OCI-M2 (cell line): Measurements from ENCODE around the gene FDX1.

Experiments used
- DNase-seq: peaks from one replicate; lab custom pipeline; 2025; ENCODE audit not compliant: unreplicated experiment; lab: John Stamatoyannopoulos, UW

FDX1 gene

GRCh38 chr11:110431051-110431672, 1.4 kb downstream of the FDX1 start:
- DNase-seq, result no peak

GRCh38 chr11:110431674-110432073, 1.9 kb downstream of the FDX1 start:
- no peak for DNase-seq

- DNase-seq, result no peak
Measured at GRCh38 chr11:110432713-110433392, 3.1 kb downstream of the FDX1 start.

- DNase-seq, result no peak
Measured at GRCh38 chr11:110433393-110434333, 3.9 kb downstream of the FDX1 start.

DNA sequence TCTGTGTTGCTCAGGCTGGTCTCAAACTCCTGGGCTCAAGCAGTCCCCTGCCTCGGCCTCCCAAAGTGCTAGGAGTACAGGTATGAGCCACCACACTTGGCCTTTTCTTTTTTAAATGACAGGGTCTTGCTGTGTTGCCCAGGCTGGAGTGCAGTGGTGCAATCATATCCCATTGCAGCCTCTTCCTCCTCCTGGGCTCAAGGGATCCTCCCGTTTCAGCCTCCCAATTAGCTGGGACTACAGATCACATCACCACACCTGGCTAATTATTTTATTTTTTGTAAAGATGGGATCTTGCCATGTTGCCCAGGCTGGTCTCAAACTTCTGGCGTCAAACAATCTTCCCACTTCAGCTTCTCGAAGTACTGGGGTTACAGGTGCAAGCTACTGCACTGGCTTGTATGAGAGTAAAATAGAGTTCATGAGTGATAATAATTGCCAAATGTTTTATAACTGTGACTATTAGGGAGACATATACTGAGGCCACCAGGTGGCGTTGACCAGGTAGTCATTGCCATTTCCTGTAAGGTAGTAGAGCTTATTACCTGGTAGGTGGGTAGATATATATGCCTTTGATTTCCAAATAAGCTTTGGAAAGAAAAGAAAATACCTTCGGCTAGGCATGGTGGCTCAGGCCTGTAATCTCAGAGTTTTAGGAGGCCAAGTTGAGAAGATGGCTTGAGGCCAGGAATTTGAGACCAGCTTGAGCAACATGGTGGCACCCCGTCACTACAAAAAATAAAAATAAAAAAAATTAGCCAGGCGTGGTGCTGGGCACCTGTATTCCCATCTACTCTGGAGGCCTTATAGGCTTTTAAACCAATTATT, 5.4 kb downstream of the FDX1 start:
- DNase-seq, result no peak

- no peak for DNase-seq
Measured at GRCh38 chr11:110435780-110436717, 6.3 kb downstream of the FDX1 start.

GRCh38 chr11:110438017-110438416, 8.3 kb downstream of the FDX1 start:
- no peak for DNase-seq

- no peak for DNase-seq
Measured at GRCh38 chr11:110445437-110445836, 15.7 kb downstream of the FDX1 start.

GRCh38 chr11:110446061-110446460, 16.3 kb downstream of the FDX1 start:
- no peak for DNase-seq

DNA sequence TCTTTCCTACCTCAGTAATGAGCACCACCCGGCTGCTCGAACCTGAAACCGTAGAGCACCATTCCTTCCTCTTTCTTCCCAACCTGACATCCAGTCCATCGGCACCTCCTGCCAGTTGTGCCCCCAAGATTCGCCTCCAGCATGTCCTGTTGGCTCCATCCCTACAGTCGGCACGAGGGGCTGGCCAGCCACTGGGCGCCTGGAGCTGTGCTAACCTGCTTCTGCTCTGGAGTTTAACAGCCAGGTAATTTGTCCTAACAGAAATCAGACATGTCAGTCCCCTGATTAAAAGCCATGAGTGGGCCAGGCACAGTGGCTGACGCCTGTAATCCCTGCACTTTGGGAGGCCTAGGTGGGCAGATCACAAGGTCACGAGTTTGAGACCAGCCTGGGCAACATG, 16.8 kb downstream of the FDX1 start:
- DNase-seq, result no peak

DNA sequence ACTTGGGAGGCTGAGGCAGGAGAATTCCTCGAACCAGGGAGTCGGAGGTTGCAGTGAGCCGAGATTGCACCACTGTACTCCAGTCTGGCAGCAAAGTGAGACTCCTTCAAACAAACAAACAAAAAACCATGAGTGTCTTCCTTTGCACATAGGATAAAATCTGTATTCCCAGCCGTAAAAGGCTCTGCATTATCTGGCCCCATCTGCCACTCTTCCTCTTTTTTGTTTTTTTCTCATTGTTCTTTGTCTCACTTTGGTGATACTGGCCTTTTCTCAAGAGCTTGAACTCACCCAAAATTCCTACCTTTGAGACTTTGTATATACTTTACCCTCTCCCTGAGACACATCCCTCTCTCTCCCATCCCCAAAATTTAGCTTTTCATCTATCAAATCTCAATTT, 17.6 kb downstream of the FDX1 start:
- no peak for DNase-seq

DNA sequence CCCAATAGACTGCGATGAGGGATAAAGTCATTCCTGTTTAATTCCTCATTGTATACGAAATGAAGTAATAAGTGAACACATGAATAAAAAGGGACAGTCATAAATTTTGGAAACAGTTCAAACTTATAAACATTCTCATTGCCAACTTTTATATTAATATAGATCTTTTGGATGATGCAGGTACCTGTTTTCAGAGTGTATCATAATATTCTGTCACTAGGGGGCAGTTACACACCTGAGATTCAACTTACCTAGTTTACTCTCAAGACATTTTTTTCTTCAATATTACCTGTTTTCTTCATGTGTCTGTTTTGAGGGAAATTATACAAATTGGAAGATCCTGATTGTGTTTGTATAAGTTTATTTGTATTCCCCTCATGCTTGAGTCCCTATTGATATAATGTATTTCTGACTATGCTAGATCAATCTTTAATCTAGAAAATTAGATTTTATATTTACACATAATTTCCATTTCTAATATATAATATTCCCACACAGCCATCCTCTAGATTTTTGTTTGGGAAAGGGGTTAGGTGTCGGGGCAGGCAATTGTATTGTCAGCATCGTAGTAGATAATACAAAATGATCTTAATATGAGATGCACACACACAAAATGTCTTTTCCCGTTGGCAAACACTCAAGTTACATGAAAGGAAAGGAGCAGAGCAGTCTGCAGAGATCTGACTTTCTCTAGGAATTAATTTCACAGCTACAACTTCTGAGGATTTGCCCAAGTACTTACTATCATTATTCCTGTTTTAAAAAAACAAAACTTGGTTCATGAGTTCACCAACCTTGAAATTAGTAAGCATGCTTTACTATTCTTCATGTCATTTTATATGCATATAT, 18.4 kb downstream of the FDX1 start:
- DNase-seq, result no peak

DNA sequence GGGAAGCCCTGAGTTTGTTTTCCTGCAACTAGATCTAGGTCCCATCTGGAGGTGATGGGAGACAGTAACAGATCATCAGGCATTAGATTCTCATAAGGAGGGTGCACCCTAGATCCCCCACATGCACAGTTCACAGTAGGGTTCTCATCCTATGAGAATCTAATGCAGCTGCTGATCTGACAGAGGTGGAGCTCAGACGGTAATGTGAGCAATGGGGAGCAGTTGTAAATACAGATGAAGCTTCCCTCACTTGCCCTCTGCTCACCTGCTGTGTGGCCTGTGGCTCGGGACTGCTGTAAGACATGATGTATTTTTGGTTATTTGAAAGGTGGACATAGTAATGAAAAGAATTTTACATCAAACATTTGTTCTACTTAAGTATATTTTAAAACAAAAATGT, 20.5 kb downstream of the FDX1 start:
- DNase-seq, result no peak

DNA sequence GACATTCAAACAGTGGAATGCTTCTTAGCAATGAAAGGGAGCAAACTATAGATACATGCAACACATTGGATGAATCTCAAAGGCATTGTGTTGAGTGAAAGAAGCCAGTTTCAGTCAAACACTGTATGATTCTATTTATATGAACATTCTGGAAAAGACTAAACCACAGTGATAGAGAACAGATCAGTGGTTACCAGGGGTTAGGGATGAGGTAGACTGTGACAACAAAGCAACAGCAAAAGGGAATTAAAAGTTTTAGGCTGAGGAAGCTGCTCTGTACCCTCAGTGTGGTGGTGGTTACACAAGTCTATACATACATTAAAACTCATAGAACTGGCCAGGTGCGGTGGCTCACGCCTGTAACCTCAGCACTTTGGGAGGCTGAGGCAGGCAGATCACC, 23.0 kb downstream of the FDX1 start:
- no peak for DNase-seq

DNA sequence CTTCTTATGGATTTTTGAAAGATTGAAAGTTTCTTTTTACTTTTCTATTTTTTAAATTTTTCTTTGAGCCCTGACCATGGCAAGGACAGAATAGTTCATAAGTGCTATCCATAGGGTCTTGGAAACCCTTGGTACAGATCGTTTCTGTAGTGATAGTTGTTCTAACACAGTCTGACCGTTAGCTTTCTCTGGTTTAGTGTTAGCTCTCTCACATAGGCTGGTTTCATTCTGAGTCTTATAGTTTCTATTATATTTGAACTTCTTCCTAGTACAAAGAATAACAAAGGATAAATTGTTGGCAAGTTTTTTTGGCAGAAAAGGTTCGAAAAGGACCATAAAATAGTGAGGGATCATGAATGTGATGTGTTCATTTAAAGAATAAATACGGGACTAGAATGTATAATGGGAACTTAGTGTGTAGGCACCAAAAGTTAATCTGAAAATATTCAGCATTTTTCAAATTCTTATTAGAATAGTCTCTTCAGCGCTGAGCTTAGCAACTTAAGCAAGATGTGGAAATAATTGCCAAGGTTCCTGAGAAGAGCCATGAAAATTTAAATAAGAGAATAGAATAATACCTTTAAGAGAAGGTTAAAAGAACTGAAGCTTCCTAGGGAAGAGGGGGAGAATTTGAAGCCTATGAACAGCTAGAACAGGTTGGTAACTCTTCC, 24.1 kb downstream of the FDX1 start:
- DNase-seq, result no peak

- DNase-seq, result no peak
Measured at GRCh38 chr11:110454609-110455008, 24.9 kb downstream of the FDX1 start.

GRCh38 chr11:110455718-110456117, 26.0 kb downstream of the FDX1 start:
- no peak for DNase-seq

GRCh38 chr11:110463153-110463552, 33.4 kb downstream of the FDX1 start:
- no peak for DNase-seq
